NCI-H1694 (cell line): ENCODE results near the gene DDIAS.
"Not testable (repeated sequence)": the region's sequence is repeated elsewhere in the genome, so short reads cannot be mapped to it uniquely, and the experiment has no call there.

Experiments
- DNase-seq: peaks from one replicate; lab custom pipeline; 2025; lab: John Stamatoyannopoulos, UW

The DDIAS gene

DNA sequence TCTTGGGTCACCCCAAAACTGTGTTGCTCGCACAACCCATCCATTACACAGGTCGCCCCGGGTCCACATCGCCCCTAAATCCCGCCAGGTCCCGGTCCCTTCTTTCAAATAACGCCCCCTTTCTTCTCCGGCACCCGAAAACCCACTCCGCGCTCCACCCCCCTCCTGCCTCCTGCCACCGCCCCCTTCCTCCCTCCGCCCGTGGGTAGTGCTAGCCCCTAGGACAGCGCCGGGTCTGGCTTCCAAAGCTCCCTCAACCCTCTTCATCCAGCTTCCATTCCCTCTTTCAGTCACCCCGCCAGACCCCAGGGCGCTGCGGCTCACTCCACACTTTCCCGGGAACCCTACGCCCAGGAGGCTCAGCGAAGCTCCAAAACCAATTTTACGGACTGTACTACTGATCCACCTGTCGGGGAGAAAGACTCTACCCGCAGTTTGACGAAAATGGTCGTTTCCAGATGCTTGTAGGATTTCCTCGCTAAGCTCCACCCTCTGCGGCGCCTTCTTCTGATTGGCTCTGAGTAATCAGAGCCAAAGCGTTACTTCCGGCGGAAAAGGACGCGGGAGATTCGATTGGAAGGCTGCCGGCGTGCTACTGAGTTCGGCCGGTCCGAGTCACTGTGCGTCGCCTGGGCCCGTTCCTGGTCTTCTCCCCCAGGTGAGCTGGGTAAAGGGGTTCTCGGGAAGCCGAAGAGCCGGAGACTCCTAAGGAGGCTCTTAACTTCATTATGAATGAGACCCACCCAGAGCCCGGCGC, at the start of gene DDIAS:
Gene DDIAS, plus strand, starts transcription at position 572 of the 757 bp plus-strand sequence. CDS start 13,003 bp downstream, outside the sequence.
- DNase-seq = peak; percentile 98

GRCh38 chr11:82854242-82854641, 47.3 kb upstream of the DDIAS start:
- no peak for DNase-seq

DNA sequence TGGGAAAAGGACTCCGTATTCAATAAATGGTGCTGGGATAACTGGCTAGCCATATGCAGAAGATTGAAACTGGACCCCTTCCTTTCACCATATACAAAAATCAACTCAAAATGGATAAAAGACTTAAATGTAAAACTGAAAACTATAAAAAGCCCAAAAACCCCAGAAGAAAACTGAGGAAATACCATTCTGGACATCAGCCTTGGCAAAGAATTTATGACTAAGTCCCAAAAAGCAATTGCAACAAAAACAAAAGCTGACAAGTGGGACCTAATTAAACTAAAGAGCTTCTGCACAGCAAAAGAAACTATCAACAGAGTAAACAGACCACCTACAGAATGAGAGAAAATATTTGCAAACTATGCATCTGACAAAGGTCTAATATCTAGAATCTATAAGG, 46.6 kb upstream of the DDIAS start:
- not testable (repeated sequence) for DNase-seq

- no peak for DNase-seq
These were observed 45.9 kb upstream of the DDIAS start for GRCh38 chr11:82855616-82856015.

DNA sequence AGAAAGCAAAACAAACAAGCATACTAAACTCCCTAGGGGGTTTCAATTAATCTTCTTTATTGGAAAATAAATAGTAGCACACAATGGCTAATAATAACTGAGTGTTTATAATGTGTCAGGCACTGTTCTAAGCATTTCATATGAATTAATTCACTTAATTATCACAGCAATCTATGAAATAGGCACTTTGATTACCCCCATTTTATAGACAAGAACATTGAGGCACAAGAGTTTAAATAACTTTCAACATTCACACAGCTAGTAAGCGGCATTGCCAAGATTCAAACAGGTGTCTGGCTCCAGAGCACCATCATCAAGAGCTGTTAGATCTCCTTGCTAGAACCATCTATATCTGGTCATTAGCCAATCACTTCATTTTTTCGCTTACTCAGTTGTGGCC, 44.4 kb upstream of the DDIAS start:
- DNase-seq = no peak

GRCh38 chr11:82858133-82858532, 43.4 kb upstream of the DDIAS start:
- DNase-seq = no peak

- DNase-seq = no peak
These were observed 42.9 kb upstream of the DDIAS start for GRCh38 chr11:82858556-82859091.

GRCh38 chr11:82859750-82860149, 41.8 kb upstream of the DDIAS start:
- DNase-seq = no peak

DNA sequence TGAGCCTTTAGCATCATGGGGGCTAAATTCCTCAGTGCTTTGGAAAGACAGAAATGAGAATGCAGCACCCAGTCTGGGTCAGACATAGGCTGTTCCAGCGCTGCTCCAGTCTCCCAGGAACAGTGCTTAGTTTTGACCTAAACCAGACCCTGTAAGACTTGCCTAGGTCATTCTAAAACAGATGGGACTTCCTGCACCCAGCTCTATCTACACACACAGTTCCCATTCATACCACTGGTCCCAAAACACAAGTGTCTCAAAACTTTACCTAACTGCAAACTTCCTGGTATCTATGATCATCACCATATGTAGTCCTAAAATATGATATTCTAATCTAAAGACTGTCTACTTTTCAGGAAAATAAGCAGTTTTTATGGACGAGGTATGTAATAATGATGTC, 39.2 kb upstream of the DDIAS start:
- DNase-seq = no peak

DNA sequence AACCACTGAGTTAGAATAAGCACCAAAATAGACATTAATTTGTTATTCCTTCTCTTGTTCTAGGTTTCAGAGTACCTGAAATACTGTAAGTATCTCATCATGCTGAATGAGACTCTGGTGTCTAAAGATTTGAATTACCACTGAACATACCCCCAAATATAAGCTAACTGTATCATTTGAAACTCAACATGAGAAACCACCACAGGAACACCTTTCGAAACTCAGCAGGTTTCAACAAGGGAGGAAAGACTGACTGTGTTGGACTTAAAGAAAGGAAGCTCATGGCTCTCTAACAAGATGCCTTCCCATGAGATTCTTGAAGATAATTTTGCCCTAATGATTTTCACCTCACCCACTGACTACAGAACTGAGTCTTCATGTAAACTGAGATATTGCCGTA, 38.3 kb upstream of the DDIAS start:
- no peak for DNase-seq

DNA sequence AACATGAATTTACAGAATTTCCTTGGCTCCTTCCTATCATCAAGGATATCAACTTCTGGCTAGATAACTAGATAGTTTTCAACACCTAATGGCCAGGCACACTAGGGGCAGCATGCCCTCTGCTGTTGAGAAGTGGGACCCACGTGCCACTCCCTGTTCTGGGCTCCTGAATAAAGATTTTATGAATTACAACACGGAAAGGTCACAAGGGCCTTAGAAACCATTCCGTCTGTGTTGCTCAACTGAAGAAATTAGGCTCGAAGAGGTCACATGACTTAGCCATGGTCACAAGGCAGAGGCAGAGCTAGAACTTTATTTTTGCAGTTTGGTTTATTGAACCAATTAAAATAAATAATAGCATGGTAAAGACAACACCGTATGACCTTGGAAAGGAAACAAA, 37.3 kb upstream of the DDIAS start:
- peak; percentile 61 for DNase-seq

DNA sequence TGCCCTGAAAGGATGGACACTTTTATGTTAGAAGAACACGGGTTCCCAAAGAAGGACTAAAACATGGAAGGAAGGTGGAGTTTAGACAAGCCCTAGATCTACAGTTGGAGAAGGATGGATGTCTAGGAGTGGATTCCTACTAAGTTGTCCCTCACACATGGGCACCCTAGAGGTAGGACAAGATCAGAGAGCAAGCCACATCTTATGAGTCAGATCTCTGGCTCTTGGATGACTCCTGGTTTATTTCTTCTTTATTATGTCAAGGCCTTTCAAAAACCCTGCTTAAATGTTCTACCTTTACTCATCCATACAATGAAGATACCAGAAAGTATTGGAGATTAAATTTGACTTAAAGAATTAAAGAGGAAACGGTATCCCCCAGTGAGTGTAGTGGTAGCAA, 35.7 kb upstream of the DDIAS start:
- DNase-seq = no peak

- peak; percentile 92 for DNase-seq
These were observed 33.9 kb upstream of the DDIAS start for GRCh38 chr11:82867495-82868082.

GRCh38 chr11:82869657-82870056, 31.9 kb upstream of the DDIAS start:
- DNase-seq = no peak

DNA sequence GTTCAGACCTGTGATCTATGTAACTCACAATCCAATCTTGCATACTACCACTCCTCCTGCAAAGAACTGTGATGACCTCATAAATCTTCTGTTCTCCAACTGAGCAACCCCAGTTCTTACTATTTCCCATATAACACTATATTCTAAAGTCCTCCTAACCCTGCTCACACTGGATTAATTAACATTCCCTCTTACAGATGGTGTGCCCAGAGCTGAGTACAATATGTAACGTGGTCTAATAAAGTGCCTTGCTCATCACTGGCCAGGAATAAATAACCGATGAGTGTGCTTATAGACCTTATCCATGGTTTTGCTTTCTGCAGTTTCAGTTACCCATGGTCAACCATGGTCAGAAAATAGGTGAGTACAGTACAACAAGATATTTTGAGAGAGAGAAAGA, 29.9 kb upstream of the DDIAS start:
- DNase-seq = no peak

DNA sequence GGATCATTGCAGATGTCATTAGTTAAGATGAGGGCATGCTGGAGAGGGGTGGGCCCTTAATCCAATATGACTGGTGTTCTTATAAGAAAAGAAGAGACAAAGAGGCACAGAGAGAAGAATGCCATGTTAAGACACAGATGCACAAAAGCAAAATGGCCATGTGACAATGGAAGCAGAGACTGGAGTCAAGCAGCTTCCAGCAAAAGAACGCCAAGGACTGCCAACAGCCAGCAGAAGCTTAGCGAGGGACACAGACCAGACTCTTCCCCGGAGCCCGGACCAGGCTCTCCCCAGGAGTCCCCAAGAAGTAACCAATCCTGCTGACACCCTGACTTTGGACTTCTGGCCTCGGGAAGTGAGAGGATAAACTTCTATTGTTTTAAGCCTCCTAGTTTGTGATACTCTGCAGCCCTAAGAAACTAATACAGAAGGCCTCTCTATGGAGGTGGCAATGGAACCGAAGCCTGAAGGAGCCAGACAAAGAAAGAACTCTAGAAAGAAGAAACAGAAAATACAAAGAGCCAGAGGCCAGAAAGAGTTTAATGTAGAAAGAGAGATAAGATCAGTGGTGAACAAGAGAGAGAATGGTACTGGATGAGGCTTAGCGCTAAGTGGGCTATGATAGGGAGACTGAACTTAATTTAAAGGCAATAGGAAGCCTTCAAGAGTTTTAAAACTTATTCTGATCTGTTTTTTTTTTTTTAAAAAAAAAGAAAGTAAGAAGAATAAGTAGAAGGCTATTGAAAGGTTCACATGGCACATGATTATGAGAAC, 29.0 kb upstream of the DDIAS start:
- DNase-seq = no peak

GRCh38 chr11:82873919-82874333, 27.6 kb upstream of the DDIAS start:
- DNase-seq = no peak

DNA sequence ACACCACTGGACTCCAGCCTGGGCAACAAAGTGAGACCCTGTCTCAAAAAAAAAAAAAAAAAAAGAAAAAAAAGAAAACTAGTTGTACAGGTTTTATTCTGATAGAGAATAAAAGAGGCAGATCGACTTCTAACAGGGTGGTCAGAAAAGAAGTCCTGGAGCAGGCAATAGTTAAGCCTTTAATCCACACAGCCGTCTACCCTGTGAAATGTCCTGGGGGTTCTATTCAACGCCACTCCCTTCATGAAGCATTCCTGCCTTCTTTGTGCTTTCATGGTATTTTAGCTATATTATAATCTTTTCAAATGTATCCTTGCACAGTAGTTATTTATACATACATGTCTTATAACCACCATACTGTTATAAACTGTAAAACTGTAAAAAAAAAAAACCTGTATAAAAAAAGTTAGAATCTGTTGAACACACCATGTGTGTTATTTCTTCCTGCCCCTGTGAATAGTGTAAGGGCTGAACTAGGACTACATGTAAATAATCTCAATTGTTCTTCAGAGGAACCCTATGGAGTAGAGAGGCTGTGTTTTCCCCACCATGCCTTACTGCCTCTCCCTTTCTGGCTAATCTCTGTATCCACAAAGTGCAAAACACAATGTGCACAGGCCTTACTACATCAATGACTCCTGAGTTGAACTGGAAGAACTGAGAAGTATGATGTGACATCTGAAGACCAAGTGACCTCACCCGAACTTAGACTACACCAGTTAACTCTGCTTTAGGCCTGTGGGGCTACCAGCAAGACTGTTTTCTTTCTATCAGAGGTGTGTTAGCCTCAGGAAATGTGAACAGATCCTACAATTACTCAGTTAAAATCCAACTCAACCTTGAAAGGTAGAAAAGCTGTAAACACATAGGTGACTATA, 26.7 kb upstream of the DDIAS start:
- no peak for DNase-seq

DNA sequence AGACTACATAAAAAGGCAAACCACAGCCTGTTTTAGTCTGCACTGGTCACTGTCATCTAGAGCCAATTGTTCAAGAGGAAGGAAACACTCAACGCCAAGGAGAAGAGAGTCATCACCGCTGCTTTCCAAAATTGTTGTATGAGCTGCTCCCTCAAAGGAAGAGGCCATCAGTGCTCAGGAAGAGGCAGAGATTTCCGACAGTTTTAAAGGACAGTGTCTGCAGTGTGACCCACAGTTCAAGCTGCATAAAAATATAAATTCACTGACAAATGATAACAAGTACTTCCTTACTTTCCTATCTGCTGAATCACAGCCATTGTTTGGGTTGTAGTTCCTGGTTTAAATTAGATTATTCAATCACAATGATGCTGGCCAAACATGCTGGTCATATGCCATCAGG, 17.7 kb upstream of the DDIAS start:
- DNase-seq = no peak

- DNase-seq = no peak
These were observed 12.2 kb upstream of the DDIAS start for GRCh38 chr11:82889133-82890001.

DNA sequence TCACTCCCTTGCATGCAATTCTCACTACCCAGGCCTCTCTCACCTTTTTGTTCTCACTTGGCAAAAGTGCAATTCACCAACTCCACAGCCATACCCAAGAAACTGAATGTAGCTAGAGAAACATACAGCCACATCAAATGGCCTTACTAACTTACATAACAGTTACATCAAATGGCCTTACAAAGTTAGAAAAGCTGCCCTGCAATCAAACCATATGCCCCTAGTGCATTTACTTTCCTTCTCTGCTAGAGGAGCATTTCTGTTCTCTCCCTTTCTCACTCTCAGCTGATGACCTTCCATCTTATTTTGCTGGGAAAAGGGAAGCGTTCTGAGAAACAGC, 11.6 kb upstream of the DDIAS start:
- DNase-seq = no peak
